A549 (cell line): Measurements from ENCODE around the gene CEPT1. TPM values are rescaled to one million over a fixed set of nuclear protein-coding genes. Genes with fewer than 3 reads are reported as not detected.

ENCODE experiments used
- ATAC-seq, 2 experiments: fragments of 200-7000 bp in 1 of 2; fragments of >200 bp in 1 of 2; cut with Nextera tagmentation in 1 of 2; cut with Tn5 transposase in 1 of 2; 3 replicates each; pipeline versions ENCODE4 v1.8.0 to v1.9.1; 2018 to 2020; ENCODE audit warnings: mild to moderate bottlenecking in 1 of 2, moderate library complexity in 1 of 2
- CTCF ChIA-PET: fragments of 300-600 bp; sonication (Branson Sonifier 250); formaldehyde crosslinking; extraction: SDS; loops from one replicate; lab custom pipeline; 2021; ENCODE audit warnings: antibody characterized with exemption, inconsistent platforms; lab: Yijun Ruan, JAX
- POLR2A ChIA-PET: fragments of 350-600 bp; formaldehyde crosslinking; extraction: SDS; loops from one replicate; lab custom pipeline; 2021; ENCODE audit warnings: antibody characterized with exemption, inconsistent platforms; lab: Yijun Ruan, JAX
- DNase-seq, 2 experiments: peaks; one replicate each; pipeline versions ENCODE4 v3.0.0 to v3.0.0-alpha.2; 2011 to 2016; ENCODE audit warnings: low read depth in 1 of 2, low spot score in 1 of 2
- FAIRE-seq: peaks from 2 replicates; lab custom pipeline; 2011; peaks lifted over from hg19 to GRCh38; lab: Jason Lieb, UNC
- H3K27ac ChIP-seq, 2 experiments: fragments of >200 bp; sonication (Bioruptor Twin); formaldehyde crosslinking; 3 replicates each; pipeline ENCODE4 v1.5.1; 2016 to 2017
- H3K4me1 ChIP-seq: fragments of >200 bp; sonication (Bioruptor Twin); formaldehyde crosslinking; 3 replicates; pipeline ENCODE4 v1.6.1; 2016
- H3K4me2 ChIP-seq: fragments of >200 bp; sonication (Bioruptor Twin); formaldehyde crosslinking; 3 replicates; pipeline ENCODE4 v1.6.1; 2016
- H3K4me3 ChIP-seq: fragments of >200 bp; sonication (Bioruptor Twin); formaldehyde crosslinking; 3 replicates; pipeline ENCODE4 v1.5.1; 2016
- H3K9me3 ChIP-seq: fragments of >200 bp; sonication (Bioruptor Twin); formaldehyde crosslinking; 3 replicates; pipeline ENCODE4 v1.6.1; 2016
- CTCF ChIP-seq: fragments of >200 bp; sonication (Bioruptor Twin); formaldehyde crosslinking; IDR thresholded peaks from 3 replicates; pipeline ENCODE4 v1.5.1; 2016
- E2F6 ChIP-seq: IDR thresholded peaks from 2 replicates; pipeline ENCODE4 v1.6.1; 2012; ENCODE audit warnings: low read depth, borderline replicate concordance
- EHF ChIP-seq: fragments of 250-450 bp; sonication (Bioruptor Pico); IDR thresholded peaks from 2 replicates; pipeline ENCODE4 v1.5.0; 2020; ENCODE audit warnings: mild to moderate bottlenecking
- ESRRA ChIP-seq: fragments of 150-350 bp; IDR thresholded peaks from 2 replicates; pipeline ENCODE4 v1.6.1; 2014; ENCODE audit warnings: mild to moderate bottlenecking, low read length, borderline replicate concordance
- FOSB ChIP-seq: fragments of 250-450 bp; sonication (Bioruptor Pico); IDR thresholded peaks from 2 replicates; pipeline ENCODE4 v1.5.0; 2020; ENCODE audit warnings: mild to moderate bottlenecking, moderate library complexity
- FOSL2 ChIP-seq, 2 experiments: fragments of 450-650 bp in 1 of 2; fragments of >200 bp in 1 of 2; sonication (Bioruptor Twin) in 1 of 2; formaldehyde crosslinking; IDR thresholded peaks; 2 replicates each; pipeline versions ENCODE4 v1.5.0 to v1.6.1; 2016 to 2020; ENCODE audit warnings: mild to moderate bottlenecking in 1 of 2, moderate library complexity in 1 of 2
- FOXS1 ChIP-seq: fragments of 250-450 bp; sonication (Bioruptor Pico); IDR thresholded peaks from 2 replicates; pipeline ENCODE4 v1.5.0; 2020; ENCODE audit warnings: mild to moderate bottlenecking, moderate library complexity
- HDAC2 ChIP-seq: fragments of 200-600 bp; sonication (generic); IDR thresholded peaks from 2 replicates; pipeline ENCODE4 v1.6.1; 2016
- HEYL ChIP-seq: fragments of 250-450 bp; sonication (Bioruptor Pico); IDR thresholded peaks from 2 replicates; pipeline ENCODE4 v1.8.0; 2021; ENCODE audit warnings: mild to moderate bottlenecking, moderate library complexity
- HOXA7 ChIP-seq: fragments of 250-450 bp; sonication (Bioruptor Pico); IDR thresholded peaks from 2 replicates; pipeline ENCODE4 v1.5.0; 2020; ENCODE audit warnings: mild to moderate bottlenecking, moderate library complexity
- JUN ChIP-seq, 2 experiments: fragments of >200 bp; sonication (Bioruptor Twin); formaldehyde crosslinking; IDR thresholded peaks; 2 replicates in 1 of 2; 3 replicates in 1 of 2; pipeline ENCODE4 v1.6.1; 2016 to 2017
- MAFK ChIP-seq: fragments of 450-650 bp; IDR thresholded peaks from 2 replicates; pipeline ENCODE4 v1.6.1; 2014; ENCODE audit not compliant: partially characterized antibody
- NPAS2 ChIP-seq: fragments of 250-450 bp; sonication (Bioruptor Pico); IDR thresholded peaks from 2 replicates; pipeline ENCODE4 v1.8.0; 2022; ENCODE audit warnings: mild to moderate bottlenecking, moderate library complexity, borderline replicate concordance
- PBX3 ChIP-seq: IDR thresholded peaks from 2 replicates; pipeline ENCODE4 v1.6.1; 2012
- POLR2A ChIP-seq: IDR thresholded peaks from 2 replicates; pipeline ENCODE4 v1.6.1; 2012; ENCODE audit warnings: mild to moderate bottlenecking, low read length
- RNF2 ChIP-seq: fragments of 200-600 bp; sonication (generic); IDR thresholded peaks from 2 replicates; pipeline ENCODE4 v1.6.1; 2016; ENCODE audit warnings: low read depth, mild to moderate bottlenecking, antibody characterized with exemption, moderate library complexity, borderline replicate concordance
- SMC3 ChIP-seq: fragments of >200 bp; sonication (Bioruptor Twin); formaldehyde crosslinking; IDR thresholded peaks from 3 replicates; pipeline ENCODE4 v1.6.1; 2018; ENCODE audit warnings: inconsistent platforms
- TP53 ChIP-seq: fragments of 250-450 bp; sonication (Bioruptor Pico); IDR thresholded peaks from 2 replicates; pipeline ENCODE4 v1.5.0; 2021; ENCODE audit warnings: mild to moderate bottlenecking, moderate library complexity
- USF2 ChIP-seq: fragments of 450-650 bp; IDR thresholded peaks from 2 replicates; pipeline ENCODE4 v1.6.1; 2014; ENCODE audit warnings: antibody characterized with exemption
- ZNF302 ChIP-seq: fragments of 250-450 bp; sonication (Bioruptor Pico); IDR thresholded peaks from 2 replicates; pipeline ENCODE4 v1.9.0; 2021; ENCODE audit warnings: inconsistent platforms, mild to moderate bottlenecking, moderate library complexity
- WGBS: methylation state at CpG from one replicate; pipeline ENCODE4 v1.1.6; 2017; ENCODE audit errors: missing lambda C conversion rate; 5-methylcytosine and 5-hydroxymethylcytosine counted together
- polyA plus RNA-seq, 4 experiments: library from polyadenylated mRNA; depleted of rRNA in 3 of 4; stranded (reverse); fragments of >200 nt; fragmentation: RNase III in 1 of 4; extraction: RNeasy Plus Mini Kit Qiagen cat#74134 plus additional on column Dnase treatment in 1 of 4; gene quantifications; 2 replicates in 3 of 4; 3 replicates in 1 of 4; pipeline ENCODE4 v1.2.3, GENCODE V29; 2011 to 2017

The CEPT1 gene
- polyA plus RNA-seq, 2 of the 4 experiments (the other 2 are of a cell fraction), result 12.3 to 26.2 TPM

- POLR2A ChIA-PET, result no interaction called here
- FAIRE-seq, result no peak
- no peak overlapping the region for H3K4me2 ChIP-seq
- ATAC-seq, result no peak
- no peaks in the 10 kb centered on the region for H3K4me1 ChIP-seq
- CTCF ChIA-PET, result no interaction called here
- no peak overlapping the region for H3K4me3 ChIP-seq
- H3K27ac ChIP-seq, result no peak overlapping the region
- DNase-seq, result no peak
- no peak for TF ChIP-seq CTCF
- no peak for TF ChIP-seq FOSL2 (IDR thresholded peaks at IDR 0.05)
- no peak for TF ChIP-seq FOSL2 (CRISPR knock-in tag; IDR thresholded peaks at IDR 0.05)
- no peak for TF ChIP-seq JUN (IDR thresholded peaks at IDR 0.05)
- no peak for TF ChIP-seq POLR2A
- TF ChIP-seq FOSB (CRISPR knock-in tag), result no peak
- no peak for TF ChIP-seq SMC3
- TF ChIP-seq, all 56 proteins: peak for 0
- H3K9me3 ChIP-seq, result peaks cover 3% of the 10 kb centered on the region; the same call in 1 of the 3 replicates
- 0% methylated on average over 1 of the region's 1 CpG for WGBS
These were observed 40.7 kb upstream of the CEPT1 start for GRCh38 chr1:111099289-111099688.

- H3K9me3 ChIP-seq, result peaks cover 3% of the 10 kb centered on the region; the same call in 1 of the 3 replicates
- H3K27ac ChIP-seq, result no peak overlapping the region
- ATAC-seq (no peak), DNase-seq (peak in 1 of 2 experiments; percentile 7), FAIRE-seq (no peak)
- TF ChIP-seq HOXA7, result no peak
- no peak for TF ChIP-seq FOSL2 (IDR thresholded peaks at IDR 0.05)
- TF ChIP-seq FOSL2 (CRISPR knock-in tag; IDR thresholded peaks at IDR 0.05), result no peak
- no peak for TF ChIP-seq SMC3
- no peak for TF ChIP-seq HEYL (CRISPR knock-in tag)
- no peak for TF ChIP-seq PBX3
- TF ChIP-seq MAFK, result no peak
- TF ChIP-seq TP53, result no peak
- TF ChIP-seq JUN (IDR thresholded peaks at IDR 0.05), result no peak
- TF ChIP-seq E2F6, result no peak
- no peak for TF ChIP-seq HDAC2
- no peak for TF ChIP-seq NPAS2 (CRISPR knock-in tag)
- TF ChIP-seq FOXS1 (CRISPR knock-in tag), result no peak
- TF ChIP-seq USF2, result no peak
- no peak for TF ChIP-seq ESRRA
- TF ChIP-seq RNF2, result no peak
- no peak for TF ChIP-seq ZNF302 (CRISPR knock-in tag)
- TF ChIP-seq EHF (CRISPR knock-in tag), result no peak
- ChIA-PET CTCF (no interaction called here), POLR2A (interaction anchor here (0.6 kb wide), 1 partner anchor 26 kb away, joined by 3 read pairs; no protein-coding TSS in a partner anchor)
- H3K4me1 ChIP-seq, result no peaks in the 10 kb centered on the region
- 38% methylated on average over 5 of the region's 5 CpGs for WGBS
- H3K4me3 ChIP-seq, result no peak overlapping the region
- no peak overlapping the region for H3K4me2 ChIP-seq
These were observed 38.0 kb upstream of the CEPT1 start for GRCh38 chr1:111101854-111102642.
